Immature natural killer cell (primary cell): ENCODE measurements around the gene SLC30A2. TPM values are rescaled to one million over a fixed set of nuclear protein-coding genes. Genes with fewer than 3 reads are reported as not detected.

Experiments used
- DNase-seq, 3 donors: peaks; one replicate each; pipeline ENCODE4 v3.0.0; 2022; ENCODE audit warnings: mixed read lengths in 1 of 3
- H3K27ac Mint-ChIP-seq, 6 donors: one replicate each; pipeline ENCODE4 v1.8.0; 2020; ENCODE audit warnings: mixed read lengths in 6 of 6, mild to moderate bottlenecking in 5 of 6, inconsistent platforms in 4 of 6, moderate library complexity in 3 of 6
- H3K27me3 Mint-ChIP-seq, 3 donors: one replicate each; pipeline ENCODE4 v1.8.0; 2020 to 2021; ENCODE audit warnings: low read depth in 3 of 3, mild to moderate bottlenecking in 3 of 3, mixed read lengths in 3 of 3, moderate library complexity in 3 of 3, inconsistent platforms in 1 of 3
- H3K36me3 Mint-ChIP-seq, 3 donors: one replicate each; pipeline ENCODE4 v1.8.0; 2020; ENCODE audit warnings: mixed read lengths in 3 of 3, inconsistent platforms in 2 of 3, mild to moderate bottlenecking in 2 of 3
- H3K4me1 Mint-ChIP-seq, 2 donors: one replicate each; pipeline ENCODE4 v1.8.0; 2020; ENCODE audit warnings: inconsistent platforms in 2 of 2, mild to moderate bottlenecking in 2 of 2, mixed read lengths in 2 of 2, moderate library complexity in 1 of 2
- H3K4me3 Mint-ChIP-seq, 5 donors: one replicate each; pipeline ENCODE4 v1.8.0; 2020; ENCODE audit warnings: mild to moderate bottlenecking in 5 of 5, mixed read lengths in 5 of 5, inconsistent platforms in 3 of 5, moderate library complexity in 3 of 5
- H3K9me3 Mint-ChIP-seq, 6 donors: one replicate each; pipeline ENCODE4 v1.8.0; 2020; ENCODE audit warnings: mild to moderate bottlenecking in 6 of 6, mixed read lengths in 6 of 6, inconsistent platforms in 4 of 6, moderate library complexity in 3 of 6
- polyA plus RNA-seq, 3 donors: library from polyadenylated mRNA; unstranded; fragments of 300-500 nt; fragmentation: Illumina TruSeq; gene quantifications; one replicate each; pipeline ENCODE4 v1.2.3, GENCODE V29; 2021

Gene SLC30A2
- polyA plus RNA-seq, 3 donors from 2014 or later = not detected

DNA sequence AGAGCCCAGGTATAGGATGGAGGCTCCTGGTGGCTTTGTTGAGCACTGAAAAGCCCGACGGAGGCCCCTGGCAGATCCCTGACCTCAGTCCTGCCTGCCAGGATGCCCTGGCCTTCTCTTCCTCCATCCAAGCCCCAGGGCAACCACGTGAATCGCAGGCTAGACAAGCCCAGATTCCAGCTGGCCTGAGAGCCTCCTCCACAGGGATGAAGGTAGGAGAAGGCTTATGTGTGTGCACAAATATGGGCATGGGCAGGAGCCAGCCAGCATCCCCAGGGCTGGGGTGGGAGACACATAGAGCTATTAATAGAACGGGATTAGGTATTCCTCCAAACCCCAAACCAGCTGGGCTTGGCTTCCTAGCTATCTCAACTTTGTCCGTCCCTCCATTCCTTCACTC, 28.3 kb downstream of the SLC30A2 start:
- H3K4me1 Mint-ChIP-seq = peaks cover 4 to 5% of the 10 kb centered on the region in 2 donors
- no peaks in the 10 kb centered on the region for H3K36me3 Mint-ChIP-seq
- H3K9me3 Mint-ChIP-seq = no peaks in the 10 kb centered on the region
- no peak overlapping the region for H3K4me3 Mint-ChIP-seq
- no peak overlapping the region for H3K27ac Mint-ChIP-seq
- peaks cover 0 to 2% (median 0%) of the 10 kb centered on the region in 3 donors for H3K27me3 Mint-ChIP-seq
- no peak for DNase-seq

DNA sequence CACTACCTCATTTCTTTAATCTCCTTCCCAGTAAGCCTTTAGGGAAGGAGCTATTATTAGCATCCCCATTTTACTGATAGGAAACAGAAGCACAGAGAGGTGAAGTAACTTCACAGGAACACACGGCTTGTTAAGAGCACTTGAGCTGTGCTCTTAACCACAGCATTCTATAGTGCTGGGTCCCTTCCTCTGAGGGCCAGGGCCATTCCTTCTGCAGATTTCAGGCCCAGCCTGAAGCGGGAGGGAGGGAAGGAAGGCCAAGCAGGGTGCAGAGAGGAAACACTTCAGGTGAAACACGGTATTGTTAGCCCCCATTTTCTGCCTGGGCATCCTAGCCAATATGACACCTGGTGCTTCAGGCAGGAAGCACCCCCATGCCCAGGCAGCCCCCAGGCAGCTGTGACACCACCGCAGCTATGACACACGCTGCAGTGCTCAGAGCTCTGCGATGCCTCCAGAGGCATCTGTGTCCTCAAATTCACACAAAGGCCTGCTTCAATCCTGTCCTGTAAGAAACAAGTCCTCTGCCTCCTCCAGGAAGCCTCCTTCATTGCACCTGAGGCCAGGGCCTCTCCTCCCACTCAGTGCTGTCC, 28.9 kb downstream of the SLC30A2 start:
- no peaks in the 10 kb centered on the region for H3K9me3 Mint-ChIP-seq
- no peak overlapping the region for H3K27ac Mint-ChIP-seq
- peaks cover 4 to 5% of the 10 kb centered on the region in 2 donors for H3K4me1 Mint-ChIP-seq
- H3K36me3 Mint-ChIP-seq = no peaks in the 10 kb centered on the region
- no peak for DNase-seq
- peaks cover 0 to 2% (median 0%) of the 10 kb centered on the region in 3 donors for H3K27me3 Mint-ChIP-seq
- H3K4me3 Mint-ChIP-seq = no peak overlapping the region

GRCh38 chr1:26016258-26016952, 29.5 kb downstream of the SLC30A2 start:
- H3K9me3 Mint-ChIP-seq = no peaks in the 10 kb centered on the region
- peaks cover 0 to 2% (median 0%) of the 10 kb centered on the region in 3 donors for H3K27me3 Mint-ChIP-seq
- no peak overlapping the region for H3K27ac Mint-ChIP-seq
- H3K36me3 Mint-ChIP-seq = no peaks in the 10 kb centered on the region
- DNase-seq = no peak
- no peak overlapping the region for H3K4me3 Mint-ChIP-seq
- H3K4me1 Mint-ChIP-seq = peaks cover 4 to 5% of the 10 kb centered on the region in 2 donors

DNA sequence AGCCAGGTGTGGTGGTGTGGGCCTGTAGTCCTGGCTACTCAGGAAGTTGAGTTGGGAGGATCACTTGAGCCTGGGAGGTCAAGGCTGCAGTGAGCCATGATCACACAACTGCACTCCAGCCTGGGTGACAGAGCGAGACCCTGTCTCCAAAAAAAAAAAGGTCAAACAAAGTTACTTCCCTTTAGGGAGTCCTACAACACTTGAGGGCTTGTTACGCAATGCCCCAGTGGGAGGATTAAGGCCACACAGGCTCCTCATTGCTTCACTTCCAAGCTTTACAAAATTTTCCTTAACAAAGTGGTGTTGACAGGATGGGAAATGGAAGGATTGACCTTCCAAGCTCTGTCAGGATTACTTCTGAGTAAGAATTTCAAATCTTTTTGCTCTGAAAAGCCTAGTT, 30.6 kb downstream of the SLC30A2 start:
- H3K4me1 Mint-ChIP-seq = peaks cover 4 to 5% of the 10 kb centered on the region in 2 donors
- no peak overlapping the region for H3K4me3 Mint-ChIP-seq
- peaks cover 0 to 2% (median 0%) of the 10 kb centered on the region in 3 donors for H3K27me3 Mint-ChIP-seq
- no peak for DNase-seq
- no peak overlapping the region for H3K27ac Mint-ChIP-seq
- H3K9me3 Mint-ChIP-seq = no peaks in the 10 kb centered on the region
- H3K36me3 Mint-ChIP-seq = no peaks in the 10 kb centered on the region

DNA sequence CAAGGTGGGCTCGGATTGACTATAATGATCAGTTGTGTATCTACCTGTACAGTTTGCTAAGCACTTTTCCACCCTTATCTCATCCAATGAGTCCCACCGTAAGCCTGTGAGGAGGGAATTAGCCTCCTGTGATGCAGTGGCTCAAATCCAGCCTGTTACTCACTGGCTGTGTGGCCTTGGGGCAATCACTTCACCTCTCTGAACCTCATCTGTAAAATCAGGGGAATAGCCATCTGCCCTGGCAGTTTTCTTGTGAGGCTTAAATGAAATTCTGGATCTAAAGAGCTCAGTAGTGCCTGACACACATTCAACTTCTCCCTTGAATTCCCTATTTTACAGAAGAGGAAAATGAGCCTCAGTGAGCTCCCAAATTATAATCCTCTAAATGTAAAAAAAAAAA, 31.7 kb downstream of the SLC30A2 start:
- Mint-ChIP-seq H3K27me3 (peaks cover 0 to 4% (median 2%) of the 10 kb centered on the region in 3 donors), H3K9me3 (no peaks in the 10 kb centered on the region), H3K4me3 (no peak overlapping the region), H3K27ac (no peak overlapping the region), H3K4me1 (no peaks in the 10 kb centered on the region), H3K36me3 (no peaks in the 10 kb centered on the region)
- DNase-seq = no peak

- no peaks in the 10 kb centered on the region for H3K4me1 Mint-ChIP-seq
- no peak for DNase-seq
- no peak overlapping the region for H3K4me3 Mint-ChIP-seq
- H3K27ac Mint-ChIP-seq = no peak overlapping the region
- no peaks in the 10 kb centered on the region for H3K36me3 Mint-ChIP-seq
- H3K9me3 Mint-ChIP-seq = no peaks in the 10 kb centered on the region
- peaks cover 0 to 4% (median 2%) of the 10 kb centered on the region in 3 donors for H3K27me3 Mint-ChIP-seq
Observed at GRCh38 chr1:26012864-26013263, 33.1 kb downstream of the SLC30A2 start.

DNA sequence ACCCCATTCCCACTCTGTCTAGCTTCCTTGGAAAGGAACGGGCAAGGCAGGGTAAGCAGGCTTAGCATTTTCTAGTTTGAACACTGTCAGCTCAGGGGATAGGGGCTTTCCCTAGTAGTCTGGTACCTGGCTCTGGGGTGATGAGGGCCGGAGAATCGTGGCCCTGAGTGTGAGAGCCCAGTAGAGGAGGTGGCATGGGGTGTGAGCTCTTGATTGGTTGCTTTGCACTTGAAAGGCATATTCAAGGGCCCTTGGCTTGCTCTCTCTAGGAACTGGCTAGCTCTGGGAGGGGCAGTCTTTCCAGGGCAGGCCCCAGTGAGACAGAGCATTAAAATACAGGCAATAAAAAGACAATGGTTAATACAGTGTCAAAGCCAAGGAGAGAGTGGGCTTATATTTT, 35.1 kb downstream of the SLC30A2 start:
- peaks cover 0 to 2% (median 2%) of the 10 kb centered on the region in 3 donors for H3K27me3 Mint-ChIP-seq
- no peak overlapping the region for H3K4me3 Mint-ChIP-seq
- no peaks in the 10 kb centered on the region for H3K4me1 Mint-ChIP-seq
- H3K27ac Mint-ChIP-seq = no peak overlapping the region
- H3K9me3 Mint-ChIP-seq = no peaks in the 10 kb centered on the region
- H3K36me3 Mint-ChIP-seq = no peaks in the 10 kb centered on the region
- no peak for DNase-seq

GRCh38 chr1:26009796-26010447, 36.0 kb downstream of the SLC30A2 start:
- no peaks in the 10 kb centered on the region for H3K4me1 Mint-ChIP-seq
- H3K27me3 Mint-ChIP-seq = peaks cover 1 to 2% (median 2%) of the 10 kb centered on the region in 3 donors
- no peaks in the 10 kb centered on the region for H3K36me3 Mint-ChIP-seq
- no peak overlapping the region for H3K4me3 Mint-ChIP-seq
- H3K27ac Mint-ChIP-seq = no peak overlapping the region
- DNase-seq = no peak
- H3K9me3 Mint-ChIP-seq = no peaks in the 10 kb centered on the region

- H3K9me3 Mint-ChIP-seq = no peaks in the 10 kb centered on the region
- peaks cover 2% of the 10 kb centered on the region in 3 donors for H3K27me3 Mint-ChIP-seq
- H3K4me1 Mint-ChIP-seq = no peaks in the 10 kb centered on the region
- no peak overlapping the region for H3K27ac Mint-ChIP-seq
- H3K36me3 Mint-ChIP-seq = no peaks in the 10 kb centered on the region
- DNase-seq = no peak
- H3K4me3 Mint-ChIP-seq = no peak overlapping the region
Observed at GRCh38 chr1:26006710-26007109, 39.2 kb downstream of the SLC30A2 start.

DNA sequence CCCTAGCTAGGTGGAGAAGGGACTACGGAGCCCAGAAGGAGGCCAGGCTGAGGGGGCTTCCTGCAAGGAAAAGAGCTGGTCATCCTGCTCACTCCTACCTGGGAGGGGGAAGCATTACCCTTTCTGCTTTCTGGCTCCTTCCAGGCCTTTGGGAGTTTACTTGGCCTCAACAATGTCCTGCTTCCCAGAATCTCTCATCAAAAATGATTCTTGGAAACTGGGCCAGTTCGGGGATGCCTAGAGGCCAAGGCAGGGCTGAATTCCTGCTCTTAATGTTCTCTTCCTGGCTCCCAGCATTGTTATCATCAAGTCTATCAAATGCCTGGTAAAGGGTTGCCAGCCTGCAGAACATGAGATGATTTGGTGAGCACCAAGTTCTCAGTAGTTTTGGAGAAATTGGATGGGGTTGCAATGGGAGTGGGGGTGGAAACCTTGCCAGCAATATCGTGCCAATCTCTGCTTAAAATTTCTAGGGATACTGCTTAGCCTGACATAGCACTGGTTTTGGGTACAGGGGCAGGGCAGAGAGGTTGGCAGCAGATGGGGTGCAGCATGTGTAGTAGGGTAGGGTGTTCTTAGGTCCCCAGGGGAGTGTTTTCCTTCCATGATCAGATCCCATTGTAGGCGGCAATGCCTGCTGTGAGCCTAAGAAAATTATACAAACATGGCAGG, 40.3 kb downstream of the SLC30A2 start:
- DNase-seq = no peak
- no peak overlapping the region for H3K27ac Mint-ChIP-seq

DNA sequence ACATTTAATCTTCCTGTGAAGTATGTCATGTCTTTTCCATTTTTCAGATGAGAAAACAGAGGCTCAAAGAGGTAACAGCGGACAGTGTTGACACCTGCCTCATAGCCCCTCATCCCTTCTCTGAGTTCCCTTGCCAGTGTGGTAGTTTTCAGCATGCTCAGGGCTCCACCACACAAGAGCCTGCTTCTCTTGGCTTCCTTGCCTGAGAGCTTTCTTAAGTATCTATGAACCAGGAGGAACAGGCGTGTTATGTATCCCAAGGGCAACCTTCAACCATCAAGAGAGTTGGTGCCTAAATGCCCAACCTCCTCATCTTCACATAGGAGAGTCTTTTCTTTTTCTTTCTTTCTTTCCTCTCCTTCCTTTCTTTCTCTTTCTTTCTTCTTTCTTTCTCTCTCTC, 42.2 kb downstream of the SLC30A2 start:
- H3K9me3 Mint-ChIP-seq = no peaks in the 10 kb centered on the region
- no peaks in the 10 kb centered on the region for H3K4me1 Mint-ChIP-seq
- no peak for DNase-seq
- H3K27ac Mint-ChIP-seq = no peak overlapping the region
- no peaks in the 10 kb centered on the region for H3K36me3 Mint-ChIP-seq
- no peak overlapping the region for H3K4me3 Mint-ChIP-seq
- peaks cover 0 to 3% (median 2%) of the 10 kb centered on the region in 3 donors for H3K27me3 Mint-ChIP-seq

More for the DNA sequence above, 40.3 kb downstream of the SLC30A2 start:
- no peaks in the 10 kb centered on the region for H3K9me3 Mint-ChIP-seq
- H3K4me1 Mint-ChIP-seq = no peaks in the 10 kb centered on the region
- H3K27me3 Mint-ChIP-seq = peaks cover 2% of the 10 kb centered on the region in 3 donors
- no peaks in the 10 kb centered on the region for H3K36me3 Mint-ChIP-seq
- no peak overlapping the region for H3K4me3 Mint-ChIP-seq

GRCh38 chr1:26003262-26003661, 42.7 kb downstream of the SLC30A2 start:
- Mint-ChIP-seq H3K4me3 (no peak overlapping the region), H3K27ac (no peak overlapping the region), H3K4me1 (peaks cover 4 to 5% of the 10 kb centered on the region in 2 donors), H3K36me3 (no peaks in the 10 kb centered on the region), H3K27me3 (peaks cover 2 to 5% (median 3%) of the 10 kb centered on the region in 3 donors), H3K9me3 (no peaks in the 10 kb centered on the region)
- DNase-seq = no peak

GRCh38 chr1:25999041-25999800, 46.7 kb downstream of the SLC30A2 start:
- H3K27me3 Mint-ChIP-seq = peaks cover 6 to 9% (median 8%) of the 10 kb centered on the region in 3 donors

More at GRCh38 chr1:25999041-25999800, 46.7 kb downstream of the SLC30A2 start:
- no peaks in the 10 kb centered on the region for H3K9me3 Mint-ChIP-seq
- H3K36me3 Mint-ChIP-seq = peaks cover 0 to 3% (median 0%) of the 10 kb centered on the region in 3 donors
- no peak overlapping the region for H3K4me3 Mint-ChIP-seq
- peaks cover 32 to 42% of the 10 kb centered on the region in 2 donors for H3K4me1 Mint-ChIP-seq
- H3K27ac Mint-ChIP-seq = peak overlapping the region in 1 of 6 donors; percentile 98
- no peak for DNase-seq
